Type B pancreatic cell (in vitro differentiated cells): Measurements from ENCODE around the gene CEACAM21. TPM values are rescaled to one million over a fixed set of nuclear protein-coding genes. Genes with fewer than 3 reads are reported as not detected.
A peak's percentile ranks its signal among the peaks of the same experiment; 100 is the strongest.

Source experiments
- DNase-seq: peaks from one replicate; pipeline ENCODE4 v3.0.0; 2021; ENCODE audit warnings: mixed read lengths; ENCODE audit not compliant: unreplicated experiment; ENCODE audit errors: extremely low spot score
- H3K27ac Mint-ChIP-seq: 2 replicates; pipeline ENCODE4 v1.8.0; 2021; ENCODE audit warnings: mild to moderate bottlenecking, mixed read lengths
- H3K27me3 Mint-ChIP-seq: 2 replicates; pipeline ENCODE4 v1.8.0; 2021; ENCODE audit warnings: mixed read lengths
- H3K36me3 Mint-ChIP-seq: 2 replicates; pipeline ENCODE4 v1.8.0; 2021; ENCODE audit warnings: mixed read lengths
- H3K4me1 Mint-ChIP-seq: one replicate; pipeline ENCODE4 v1.8.0; 2021; ENCODE audit warnings: mixed read lengths; ENCODE audit not compliant: unreplicated experiment
- H3K4me3 Mint-ChIP-seq: 2 replicates; pipeline ENCODE4 v1.8.0; 2021; ENCODE audit warnings: mild to moderate bottlenecking, mixed read lengths
- H3K9me3 Mint-ChIP-seq: 2 replicates; pipeline ENCODE4 v1.8.0; 2021; ENCODE audit warnings: mixed read lengths
- total RNA-seq: library from RNA; stranded (reverse); gene quantifications from 2 replicates; pipeline ENCODE4 v1.2.1, GENCODE V29; 2021; ENCODE audit warnings: low replicate concordance
- TF ChIP-seq, protein P1 (sequence below): fragments of 200-600 bp; sonication (generic); conservative IDR thresholded peaks from 2 replicates; pipeline ENCODE4 v1.5.0; 2021; ENCODE audit warnings: antibody characterized with exemption, mild to moderate bottlenecking

Gene CEACAM21
- total RNA-seq, 1 donor from 2014 or later: not detected

DNA sequence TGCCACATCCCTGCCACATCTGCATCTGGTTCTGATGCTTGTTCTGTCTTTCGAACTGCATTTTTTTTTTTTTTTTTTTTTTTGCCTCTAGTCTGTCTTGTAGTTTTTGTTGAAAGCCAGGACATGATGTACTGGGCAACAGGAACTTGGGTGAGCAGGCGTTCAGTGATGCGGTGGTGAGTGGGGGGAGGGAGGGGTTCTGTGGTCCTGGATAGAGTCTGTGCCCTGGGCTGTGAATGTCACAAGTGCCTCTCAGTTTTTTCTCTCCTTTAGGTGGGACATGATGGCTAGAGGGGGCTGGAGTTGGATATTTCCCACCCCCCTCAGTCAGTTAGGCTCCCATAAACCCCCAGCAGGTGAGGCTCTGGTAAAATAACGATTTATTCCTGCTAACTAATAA is 47.4 kb downstream of the CEACAM21 start:
- Mint-ChIP-seq H3K9me3 (no peaks in the 10 kb centered on the region), H3K27ac (no peak overlapping the region), H3K4me1 (no peaks in the 10 kb centered on the region), H3K27me3 (no peaks in the 10 kb centered on the region), H3K36me3 (no peaks in the 10 kb centered on the region), H3K4me3 (no peak overlapping the region)
- TF ChIP-seq, protein P1, sequence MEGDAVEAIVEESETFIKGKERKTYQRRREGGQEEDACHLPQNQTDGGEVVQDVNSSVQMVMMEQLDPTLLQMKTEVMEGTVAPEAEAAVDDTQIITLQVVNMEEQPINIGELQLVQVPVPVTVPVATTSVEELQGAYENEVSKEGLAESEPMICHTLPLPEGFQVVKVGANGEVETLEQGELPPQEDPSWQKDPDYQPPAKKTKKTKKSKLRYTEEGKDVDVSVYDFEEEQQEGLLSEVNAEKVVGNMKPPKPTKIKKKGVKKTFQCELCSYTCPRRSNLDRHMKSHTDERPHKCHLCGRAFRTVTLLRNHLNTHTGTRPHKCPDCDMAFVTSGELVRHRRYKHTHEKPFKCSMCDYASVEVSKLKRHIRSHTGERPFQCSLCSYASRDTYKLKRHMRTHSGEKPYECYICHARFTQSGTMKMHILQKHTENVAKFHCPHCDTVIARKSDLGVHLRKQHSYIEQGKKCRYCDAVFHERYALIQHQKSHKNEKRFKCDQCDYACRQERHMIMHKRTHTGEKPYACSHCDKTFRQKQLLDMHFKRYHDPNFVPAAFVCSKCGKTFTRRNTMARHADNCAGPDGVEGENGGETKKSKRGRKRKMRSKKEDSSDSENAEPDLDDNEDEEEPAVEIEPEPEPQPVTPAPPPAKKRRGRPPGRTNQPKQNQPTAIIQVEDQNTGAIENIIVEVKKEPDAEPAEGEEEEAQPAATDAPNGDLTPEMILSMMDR: no peak
- no peak for DNase-seq

- H3K27me3 Mint-ChIP-seq: no peaks in the 10 kb centered on the region
Measured at GRCh38 chr19:41624515-41624914, 48.5 kb downstream of the CEACAM21 start.

GRCh38 chr19:41624937-41625336 is 49.0 kb downstream of the CEACAM21 start:
- Mint-ChIP-seq H3K4me3 (no peak overlapping the region), H3K4me1 (no peaks in the 10 kb centered on the region), H3K9me3 (no peaks in the 10 kb centered on the region), H3K27ac (no peak overlapping the region), H3K27me3 (no peaks in the 10 kb centered on the region), H3K36me3 (no peaks in the 10 kb centered on the region)
- DNase-seq: peak; percentile 39
- TF ChIP-seq, protein P1: no peak

More at GRCh38 chr19:41624515-41624914, 48.5 kb downstream of the CEACAM21 start:
- H3K36me3 Mint-ChIP-seq: no peaks in the 10 kb centered on the region
- TF ChIP-seq, protein P1: no peak
- no peak overlapping the region for H3K4me3 Mint-ChIP-seq
- H3K9me3 Mint-ChIP-seq: no peaks in the 10 kb centered on the region
- H3K4me1 Mint-ChIP-seq: no peaks in the 10 kb centered on the region
- peak; percentile 52 for DNase-seq
- no peak overlapping the region for H3K27ac Mint-ChIP-seq

DNA sequence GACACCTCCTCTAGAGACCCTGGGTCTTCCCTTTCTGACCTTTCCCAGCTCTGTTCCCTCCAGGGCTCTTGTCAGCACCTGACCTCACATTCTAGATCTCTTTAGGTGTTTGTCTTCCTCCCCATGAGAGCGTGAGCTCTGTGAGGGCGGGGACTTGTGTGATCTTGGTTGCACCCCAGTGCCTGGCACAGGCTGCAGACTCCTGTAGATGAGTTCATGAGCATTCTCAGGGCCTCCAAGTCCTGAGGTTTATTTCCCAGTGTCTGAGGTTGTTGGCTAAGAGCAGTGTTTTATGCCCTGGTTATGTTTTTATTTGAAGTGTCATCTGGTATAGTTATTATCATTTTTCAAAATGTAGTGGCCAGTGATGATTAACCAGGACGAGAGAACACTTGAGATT is 50.3 kb downstream of the CEACAM21 start:
- no peaks in the 10 kb centered on the region for H3K4me1 Mint-ChIP-seq
- no peaks in the 10 kb centered on the region for H3K36me3 Mint-ChIP-seq
- H3K4me3 Mint-ChIP-seq: no peak overlapping the region
- no peak overlapping the region for H3K27ac Mint-ChIP-seq
- no peaks in the 10 kb centered on the region for H3K27me3 Mint-ChIP-seq
- DNase-seq: peak; percentile 44
- TF ChIP-seq, protein P1: no peak
- no peaks in the 10 kb centered on the region for H3K9me3 Mint-ChIP-seq

- H3K27ac Mint-ChIP-seq: no peak within 1 kb of the TSS
- TF ChIP-seq, protein P1: no peak
- H3K36me3 Mint-ChIP-seq: no peaks in the 10 kb centered on the region
- no peak within 1 kb of the TSS for H3K4me3 Mint-ChIP-seq
- peak; percentile 52 for DNase-seq
- H3K4me1 Mint-ChIP-seq: no peaks in the 10 kb centered on the region
- no peaks in the 10 kb centered on the region for H3K27me3 Mint-ChIP-seq
- H3K9me3 Mint-ChIP-seq: no peaks in the 10 kb centered on the region
Measured at GRCh38 chr19:41626877-41627276, 50.9 kb downstream of the CEACAM21 start, which contains the start of gene CEACAM4. CEACAM4 (minus strand) TSS chr19:41627074; CDS start chr19:41626963, 111 bp downstream.
